KBM-7 (cell line): ENCODE measurements around the gene APOBEC3B.
"Not testable (repeated sequence)": the region's sequence is repeated elsewhere in the genome, so short reads cannot be mapped to it uniquely, and the experiment has no call there.

Experiments used
- DNase-seq: peaks from one replicate; pipeline ENCODE4 v3.0.0-alpha.2; 2015
- in situ Hi-C: fragments of 300-500 bp; cut with MboI; formaldehyde crosslinking; loops from 2 replicates; pipeline ENCODE4 v1.14.3; 2020; ENCODE audit warnings: low sequenced_read_pairs, low pct_unique_long_range_greater_than_20kb, mixed read lengths

APOBEC3B gene

DNA sequence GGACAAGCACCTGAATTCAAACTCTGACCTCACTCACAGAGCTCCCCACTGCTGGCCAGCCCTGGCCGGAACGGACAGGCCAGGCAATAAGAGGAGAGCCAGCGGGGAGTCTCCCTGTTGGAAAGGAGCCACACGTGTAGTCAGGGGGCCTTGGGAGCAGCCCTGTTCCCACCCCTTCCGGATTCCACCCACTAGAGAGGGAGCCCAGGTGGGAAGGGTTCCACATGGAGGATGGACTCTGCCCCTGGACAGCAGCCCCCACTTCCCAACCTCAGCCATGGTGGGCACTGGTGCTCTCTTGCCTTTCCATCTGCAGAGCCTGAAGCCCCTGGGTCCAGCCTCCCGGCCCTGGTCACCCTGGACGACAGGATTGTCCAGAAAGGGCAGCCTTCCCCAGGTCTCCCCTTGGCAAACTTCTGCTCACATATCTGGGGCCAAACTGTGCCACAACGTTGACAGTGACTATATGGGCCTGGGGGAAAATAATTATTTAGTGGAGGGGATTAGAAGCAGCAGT is 32.2 kb upstream of the APOBEC3B start:
- in situ Hi-C loops: no loop called here
- DNase-seq: no peak

DNA sequence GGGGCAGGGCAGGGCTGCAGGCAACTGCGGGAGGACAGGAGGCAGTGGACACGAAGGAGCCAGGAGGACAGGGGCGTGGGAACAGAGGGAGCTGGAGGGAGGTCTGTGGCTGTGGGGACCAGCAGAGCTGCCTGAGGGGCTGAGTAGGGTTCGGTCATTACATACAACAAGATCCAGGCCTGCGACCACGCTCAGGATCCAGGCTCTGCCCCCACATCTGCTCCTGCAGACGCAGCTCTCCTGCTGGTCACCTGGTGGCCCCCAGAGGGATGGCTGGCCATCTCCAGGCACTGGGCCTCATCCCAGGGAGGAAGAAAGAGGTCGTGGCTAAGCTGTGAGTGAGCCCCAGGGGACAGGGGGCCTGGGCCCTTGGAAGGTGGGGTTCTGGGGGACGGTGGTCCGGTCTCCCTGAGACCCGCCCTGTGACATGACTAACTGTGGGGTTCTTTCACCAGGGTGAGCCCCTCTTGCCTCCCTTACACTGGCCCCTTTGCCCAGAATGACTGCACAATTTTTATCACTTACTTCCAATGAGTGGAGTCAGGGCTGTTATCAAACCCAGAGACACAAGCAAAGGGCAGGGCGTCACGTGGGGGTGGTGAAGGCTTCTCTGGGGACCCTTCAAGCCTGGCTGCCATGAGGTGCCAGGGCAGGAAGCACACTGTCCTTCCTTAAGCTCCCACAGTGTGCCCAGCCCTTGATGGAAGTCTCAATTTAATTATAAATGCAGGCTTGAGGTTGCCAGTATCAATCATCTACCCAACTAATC is 31.4 kb upstream of the APOBEC3B start:
- in situ Hi-C loops: no loop called here
- DNase-seq: no peak

GRCh38 chr22:38951734-38952133 is 30.4 kb upstream of the APOBEC3B start:
- no peak for DNase-seq
- in situ Hi-C loops: no loop called here

- no peak for DNase-seq
- in situ Hi-C loops: no loop called here
These were observed 29.7 kb upstream of the APOBEC3B start for GRCh38 chr22:38952281-38952993.

GRCh38 chr22:38953091-38953490 is 29.1 kb upstream of the APOBEC3B start:
- in situ Hi-C loops: no loop called here
- no peak for DNase-seq

GRCh38 chr22:38953577-38954413 is 28.4 kb upstream of the APOBEC3B start:
- no peak for DNase-seq
- in situ Hi-C loops: no loop called here

GRCh38 chr22:38954414-38955043 is 27.6 kb upstream of the APOBEC3B start:
- DNase-seq: no peak
- in situ Hi-C loops: no loop called here

- in situ Hi-C loops: no loop called here
- DNase-seq: no peak
These were observed 26.8 kb upstream of the APOBEC3B start for GRCh38 chr22:38955250-38955905.

GRCh38 chr22:38955926-38956325 is 26.2 kb upstream of the APOBEC3B start:
- no peak for DNase-seq

GRCh38 chr22:38956551-38956950 is 25.6 kb upstream of the APOBEC3B start:
- in situ Hi-C loops: no loop called here
- DNase-seq: no peak

More at GRCh38 chr22:38955926-38956325, 26.2 kb upstream of the APOBEC3B start:
- in situ Hi-C loops: no loop called here

GRCh38 chr22:38957046-38957770 is 24.9 kb upstream of the APOBEC3B start, which contains the start of gene APOBEC3A:
Gene APOBEC3A (plus strand): TSS chr22:38957609. CDS start chr22:38957692, 83 bp downstream.
- no peak for DNase-seq

GRCh38 chr22:38957808-38958650 is 24.1 kb upstream of the APOBEC3B start:
- no peak for DNase-seq
- in situ Hi-C loops: no loop called here

More at GRCh38 chr22:38957046-38957770, 24.9 kb upstream of the APOBEC3B start, which contains the start of gene APOBEC3A:
- in situ Hi-C loops: no loop called here

GRCh38 chr22:38958651-38958943 is 23.6 kb upstream of the APOBEC3B start:
- DNase-seq, in situ Hi-C loops: not testable (repeated sequence)

GRCh38 chr22:38959590-38959989 is 22.6 kb upstream of the APOBEC3B start:
- in situ Hi-C loops: no loop called here
- no peak for DNase-seq

- in situ Hi-C loops, DNase-seq: not testable (repeated sequence)
These were observed 21.5 kb upstream of the APOBEC3B start for GRCh38 chr22:38960673-38961072.

DNA sequence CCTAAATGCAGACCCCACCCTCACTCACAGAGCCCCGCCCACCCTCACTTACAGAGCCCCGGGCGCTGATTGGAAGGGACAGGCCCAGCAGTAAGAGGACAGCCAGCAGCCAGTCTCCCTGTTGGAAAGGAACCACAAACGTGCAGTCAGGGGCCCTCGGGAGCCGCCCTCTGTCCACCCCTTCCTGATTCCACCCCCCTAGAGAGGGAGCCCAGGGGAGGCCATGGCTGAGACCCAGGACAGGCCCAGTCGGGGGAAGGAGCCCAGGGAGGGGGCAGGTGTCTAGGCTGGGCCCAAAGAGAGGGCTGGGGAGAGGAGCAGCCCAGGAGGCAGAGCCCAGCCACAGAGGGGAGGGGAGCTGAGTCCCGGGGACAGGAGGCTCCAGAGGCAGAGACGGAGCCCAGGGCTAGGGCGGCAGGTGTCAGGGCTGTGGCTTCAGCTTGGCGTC is 18.8 kb upstream of the APOBEC3B start:
- DNase-seq, in situ Hi-C loops: not testable (repeated sequence)

DNA sequence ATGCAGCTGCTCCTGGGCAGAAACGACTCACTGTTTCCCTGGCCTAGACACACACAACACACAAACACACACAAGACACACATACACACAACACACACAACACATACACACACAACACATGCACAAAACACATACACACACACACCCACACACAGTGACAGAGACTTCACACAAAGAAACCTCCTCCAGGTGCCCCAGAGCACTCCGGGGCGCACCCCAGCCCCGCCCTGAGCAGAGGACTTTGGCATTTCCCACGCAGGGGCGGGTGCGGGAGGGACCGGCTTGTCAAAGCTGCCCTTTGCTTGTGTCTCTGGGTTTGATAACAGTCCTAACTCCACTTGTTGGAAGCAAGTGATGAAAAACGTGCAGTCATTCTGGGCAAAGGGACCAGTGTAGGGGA is 18.3 kb upstream of the APOBEC3B start:
- in situ Hi-C loops: no loop called here
- no peak for DNase-seq
